K562 (cell line): ENCODE data around the gene VASH1. TPM values are rescaled to one million over a fixed set of nuclear protein-coding genes. Genes with fewer than 3 reads are reported as not detected.

ENCODE experiments used
- ATAC-seq: fragments of 200-7000 bp; cut with Tn5 transposase; 3 replicates; pipeline ENCODE4 v1.9.1; 2020; ENCODE audit warnings: moderate library complexity
- Bru-seq: library from RNA; stranded (reverse); fragments of 400-500 nt; gene quantifications from one replicate; lab custom pipeline; 2021; lab: Mats Ljungman, UMichigan
- BruChase-seq, 2 experiments: library from RNA; stranded (reverse); fragments of 400-500 nt; gene quantifications; one replicate each; lab custom pipeline; 2021; lab: Mats Ljungman, UMichigan
- BruUV-seq: library from RNA; stranded (reverse); fragments of 400-500 nt; replicated peaks from 2 replicates; lab custom pipeline; 2021; lab: Mats Ljungman, UMichigan
- CTCF ChIA-PET: fragments of 300-600 bp; formaldehyde crosslinking; extraction: SDS; loops from one replicate; lab custom pipeline; 2021; ENCODE audit warnings: low intra/inter-chr PET ratio; lab: Yijun Ruan, JAX
- POLR2A ChIA-PET: fragments of 300-600, 350-650 bp; sonication (Branson Sonifier 250); formaldehyde crosslinking; extraction: SDS; loops from one replicate; lab custom pipeline; 2021; ENCODE audit warnings: antibody characterized with exemption, inconsistent platforms; lab: Yijun Ruan, JAX
- DNase-seq, 4 experiments: peaks; one replicate each; pipeline versions ENCODE4 v3.0.0 to v3.0.0-alpha.2; 2011 to 2018; ENCODE audit warnings: low spot score in 3 of 4, mixed read lengths in 3 of 4; ENCODE audit errors: extremely low read depth in 1 of 4
- FAIRE-seq: peaks from 2 replicates; lab custom pipeline; 2011; peaks lifted over from hg19 to GRCh38; lab: Jason Lieb, UNC
- H2AFZ ChIP-seq: 2 replicates; pipeline ENCODE4 v1.6.0; 2011; ENCODE audit warnings: low read depth, low read length, control low read depth, inconsistent platforms
- H3K27ac ChIP-seq: fragments of 200-600 bp; 3 replicates; pipeline ENCODE4 v1.8.0; 2011; ENCODE audit warnings: low read depth, mild to moderate bottlenecking, control low read depth, inconsistent platforms, low read length, moderate library complexity, mixed read lengths; ENCODE audit errors: extremely low read depth
- H3K27me3 ChIP-seq, 2 experiments: fragments of 300-600 bp in 1 of 2; 2 replicates in 1 of 2; 3 replicates in 1 of 2; pipeline versions ENCODE4 v1.6.0 to v1.8.0; 2011; ENCODE audit warnings: inconsistent platforms in 2 of 2, low read length in 2 of 2, mild to moderate bottlenecking in 1 of 2, mixed read lengths in 1 of 2, moderate library complexity in 1 of 2; ENCODE audit not compliant: control insufficient read depth in 2 of 2, insufficient read depth in 2 of 2
- H3K36me3 ChIP-seq: fragments of 300-600 bp; 3 replicates; pipeline ENCODE4 v1.8.0; 2011; ENCODE audit warnings: mild to moderate bottlenecking, low read length, inconsistent platforms; ENCODE audit not compliant: control insufficient read depth, insufficient read depth
- H3K4me1 ChIP-seq, 2 experiments: fragments of 200-600 bp in 1 of 2; replicated peaks in 1 of 2; 2 replicates in 1 of 2; 3 replicates in 1 of 2; pipeline versions ENCODE4 v1.5.1 to v1.8.0; 2011; ENCODE audit warnings: inconsistent platforms in 2 of 2, low read length in 2 of 2, mild to moderate bottlenecking in 1 of 2, mixed read lengths in 1 of 2, moderate library complexity in 1 of 2; ENCODE audit not compliant: control insufficient read depth in 2 of 2, insufficient read depth in 2 of 2
- H3K4me2 ChIP-seq: 2 replicates; pipeline ENCODE4 v1.6.1; 2011; ENCODE audit warnings: low read length, control low read depth, inconsistent platforms, mixed read lengths; ENCODE audit not compliant: insufficient read depth
- H3K4me3 ChIP-seq: fragments of 200-600 bp; sonication (generic), shearing (Covaris generic); 2 replicates; pipeline ENCODE4 v1.5.1; 2016; ENCODE audit warnings: control low read depth, inconsistent platforms
- H3K79me2 ChIP-seq: fragments of 200-600 bp; 3 replicates; pipeline ENCODE4 v1.8.0; 2011; ENCODE audit warnings: low read length, inconsistent platforms; ENCODE audit not compliant: control insufficient read depth, insufficient read depth
- H3K9ac ChIP-seq, 2 experiments: 2 replicates each; pipeline versions ENCODE4 v1.6.0 to v1.6.1; 2011; ENCODE audit warnings: low read depth in 2 of 2, low read length in 2 of 2, control low read depth in 1 of 2, inconsistent platforms in 1 of 2, mild to moderate bottlenecking in 1 of 2, mixed read lengths in 1 of 2; ENCODE audit not compliant: insufficient read depth in 1 of 2
- H3K9me1 ChIP-seq: one replicate; pipeline ENCODE4 v1.6.0; 2011; ENCODE audit warnings: inconsistent platforms, mild to moderate bottlenecking, low read length, moderate library complexity; ENCODE audit not compliant: control insufficient read depth, insufficient read depth
- H3K9me3 ChIP-seq: replicated peaks from 2 replicates; pipeline ENCODE4 v1.5.1; 2011; ENCODE audit warnings: low read depth, low read length, inconsistent platforms; ENCODE audit not compliant: control insufficient read depth, insufficient read depth
- H4K20me1 ChIP-seq: replicated peaks from 2 replicates; pipeline ENCODE4 v1.6.1; 2011; ENCODE audit warnings: low read length, inconsistent platforms, mixed read lengths; ENCODE audit not compliant: control insufficient read depth, insufficient read depth
- MCM5 ChIP-seq: fragments of 450-650 bp; IDR thresholded peaks from 2 replicates; pipeline ENCODE4 v1.6.1; 2016; ENCODE audit warnings: low read depth
- MECOM ChIP-seq: fragments of 250-450 bp; sonication (Bioruptor Pico); IDR thresholded peaks from 2 replicates; pipeline ENCODE4 v1.8.0; 2022; ENCODE audit warnings: inconsistent platforms
- MEIS2 ChIP-seq: fragments of 450-650 bp; IDR thresholded peaks from 2 replicates; pipeline ENCODE4 v1.6.1; 2014; ENCODE audit warnings: mild to moderate bottlenecking; ENCODE audit not compliant: partially characterized antibody
- NFIC ChIP-seq: fragments of 450-650 bp; IDR thresholded peaks from 2 replicates; pipeline ENCODE4 v1.6.1; 2017; ENCODE audit warnings: mild to moderate bottlenecking, inconsistent platforms
- NRF1 ChIP-seq, 2 experiments: fragments of 450-650 bp; IDR thresholded peaks in 1 of 2; conservative IDR thresholded peaks in 1 of 2; 2 replicates each; pipeline ENCODE4 v1.6.1; 2014; ENCODE audit warnings: mild to moderate bottlenecking in 2 of 2
- TCFL5 ChIP-seq: fragments of 250-450 bp; sonication (Bioruptor Pico); conservative IDR thresholded peaks from 2 replicates; pipeline ENCODE4 v1.6.1; 2021; ENCODE audit warnings: mild to moderate bottlenecking, moderate library complexity, matching md5 sums
- UBTF ChIP-seq, 2 experiments: IDR thresholded peaks; 2 replicates each; pipeline ENCODE4 v1.6.1; 2012; ENCODE audit warnings: improper control_type of control experiment in 2 of 2, low read depth in 2 of 2, low read length in 2 of 2, borderline replicate concordance in 1 of 2
- ZNF121 ChIP-seq: sonication (generic); formaldehyde crosslinking; conservative IDR thresholded peaks from 2 replicates; pipeline ENCODE4 v1.8.0; 2022; ENCODE audit warnings: missing genetic modification reagents
- WGBS: fragments of 100-300 bp; shearing (Covaris generic); methylation state at CpG from one replicate; pipeline ENCODE4 v1.1.6; 2016; ENCODE audit warnings: low coverage, mixed read lengths; ENCODE audit not compliant: insufficient coverage; ENCODE audit errors: missing lambda C conversion rate; 5-methylcytosine and 5-hydroxymethylcytosine counted together
- in situ Hi-C: fragments of 300-500 bp; cut with MboI; formaldehyde crosslinking; loops from 4 replicates; pipeline ENCODE4 v1.15.0; 2018; ENCODE audit warnings: inconsistent platforms, mixed read lengths
- intact Hi-C: fragments of 100-400 bp; cut with micrococcal nuclease; formaldehyde crosslinking; loops from 2 replicates; pipeline ENCODE4 v1.14.2; 2022
- long read RNA-seq, 3 experiments: library from polyadenylated mRNA in 2 of 3; library from RNA in 1 of 3; unstranded in 2 of 3; stranded (forward) in 1 of 3; transcript quantifications; one replicate each; pipeline ENCODE4 v2.0.0, GENCODE V29; 2019 to 2022
- polyA minus RNA-seq, 3 experiments: library from RNA; depleted of rRNA, polyadenylated mRNA; stranded (reverse); fragments of >200 nt; gene quantifications; 2 replicates each; pipeline ENCODE4 v1.2.3, GENCODE V29; 2011
- polyA plus RNA-seq, 8 experiments: library from polyadenylated mRNA; depleted of rRNA in 4 of 8; stranded (reverse) in 5 of 8; unstranded in 3 of 8; fragments of >200 nt; fragmentation: Nextera tagmentation in 2 of 8; fragmentation: Illumina TruSeq in 1 of 8; extraction: Ambion mirVana in 2 of 8; extraction: Trizol in 1 of 8; gene quantifications; 2 replicates each; pipeline versions ENCODE4 v1.2.1 to v1.2.3, GENCODE V29; 2011 to 2014; ENCODE audit warnings: inconsistent platforms in 1 of 8, missing spikeins in 1 of 8
- total RNA-seq, 7 experiments: library from RNA; depleted of rRNA in 6 of 7; stranded (reverse); fragments of >200 nt in 6 of 7; fragmentation: Illumina TruSeq in 2 of 7; extraction: Trizol in 2 of 7; gene quantifications; 2 replicates each; pipeline versions ENCODE4 v1.2.1 to v1.2.3, GENCODE V29; 2011 to 2021; ENCODE audit warnings: low replicate concordance in 1 of 7

The VASH1 gene
- total RNA-seq (2011; cell fraction: chromatin; rRNA removed; ENCODE audit: low replicate concordance): 0.30 and 0.46 TPM in 2 replicates
- total RNA-seq (2011; cell fraction: nucleolus; rRNA removed): 0.67 TPM in 1 of 2 replicates, not detected in the other
- total RNA-seq (2011; cell fraction: nucleoplasm; rRNA removed): 0.07 and 0.15 TPM in 2 replicates
- total RNA-seq (2014; rRNA removed) (0.05 and 0.16 TPM in 2 replicates), total RNA-seq (2014; rRNA removed; fragmentation: Illumina TruSeq; extraction: Trizol) (0.11 and 0.22 TPM in 2 replicates), total RNA-seq (2015; rRNA removed; fragmentation: Illumina TruSeq; extraction: Trizol) (0.11 and 0.25 TPM in 2 replicates), total RNA-seq (2021) (0.16 and 0.27 TPM in 2 replicates), polyA plus RNA-seq (2011; rRNA removed) (0.15 and 0.43 TPM in 2 replicates), polyA plus RNA-seq (2014; fragmentation: Illumina TruSeq; extraction: Trizol) (0.03 and 0.11 TPM in 2 replicates), polyA plus RNA-seq (2014; fragmentation: Nextera tagmentation; extraction: Ambion mirVana) (under 1 TPM in 1 of 2 experiments, not detected in 1; 0.01 TPM), polyA plus RNA-seq (2014; rRNA removed) (0.16 and 0.49 TPM in 2 replicates), polyA minus RNA-seq (2011; rRNA and poly(A)+ RNA removed) (0.24 and 0.46 TPM in 2 replicates), Bru-seq, nascent RNA (percentile 9 among the genes with signal in this experiment), BruChase-seq, experiment 1, labeled RNA remaining after a 2-hour chase (percentile 8 among the genes with signal in this experiment), BruChase-seq, experiment 2, labeled RNA remaining after a 6-hour chase (percentile 15 among the genes with signal in this experiment)
- polyA plus RNA-seq (2011; cell fraction: cytosol; rRNA removed): 0.18 and 0.55 TPM in 2 replicates
- 0.74 and 1.3 TPM in 2 replicates for polyA plus RNA-seq (2011; cell fraction: nucleus; rRNA removed)
- polyA plus RNA-seq (2012): 0.46 and 0.48 TPM in 2 replicates
- 0.73 and 0.76 TPM in 2 replicates for polyA minus RNA-seq (2011; cell fraction: cytosol; rRNA and poly(A)+ RNA removed)
- polyA minus RNA-seq (2011; cell fraction: nucleus; rRNA and poly(A)+ RNA removed): 0.33 and 0.40 TPM in 2 replicates
- long read RNA-seq, experiment 1, partial matches to known transcripts: 1 of 1 reads
- long read RNA-seq, experiment 1, other reads (novel, unspliced or antisense): 0 of 1 reads
- long read RNA-seq, experiment 2, partial matches to known transcripts: 0 of 2 reads
- long read RNA-seq, experiment 2, other reads (novel, unspliced or antisense): 2 of 2 reads
- long read RNA-seq, experiment 3: 0 reads

- Histone ChIP-seq H3K4me2 (no peak within 1 kb of the TSS; the same call in 1 of the 2 replicates), H3K79me2 (no peaks in the 10 kb centered on the region), H3K9ac (peak within 1 kb of the TSS in 1 of 2 experiments; percentile 74; a peak in 2 of 4 replicates), H2AFZ (peak within 1 kb of the TSS; percentile 58; the same call in 1 of the 2 replicates), H3K4me3 (peak within 1 kb of the TSS; percentile 38), H3K9me3 (no peaks in the 10 kb centered on the region), H4K20me1 (no peaks in the 10 kb centered on the region), H3K27me3 (peaks cover 0 to 31% of the 10 kb centered on the region in 2 experiments; a peak in 2 of 5 replicates), H3K4me1 (peaks cover 0 to 22% of the 10 kb centered on the region in 2 experiments; a peak in 2 of 5 replicates), H3K36me3 (no peaks in the 10 kb centered on the region), H3K9me1 (no peaks in the 10 kb centered on the region), H3K27ac (no peak within 1 kb of the TSS)
- BruUV-seq: no TSS peak
- in situ Hi-C loops (no loop called here), intact Hi-C loops (no loop called here)
- ATAC-seq (peak; percentile 88), FAIRE-seq (no peak), DNase-seq (peak; percentile 31 to 59 (median 54))
- ChIA-PET POLR2A (interaction anchor here (0.6 kb wide), 1 partner anchor 20 kb away, joined by 3 read pairs; no protein-coding TSS in a partner anchor), CTCF (no interaction called here)
- 14% methylated on average over 23 of the region's 96 CpGs for WGBS
- TF ChIP-seq MECOM (CRISPR knock-in tag) (no peak), MCM5 (no peak), MEIS2 (peak; percentile 24), NFIC (no peak), NRF1 (conservative IDR thresholded peaks at IDR 0.05 in 1 of 2, IDR thresholded peaks at IDR 0.05 in 1 of 2) (peak; percentile 91 to 92), ZNF121 (no peak), TCFL5 (no peak), UBTF (IDR thresholded peaks at IDR 0.05; ENCODE audit: borderline replicate concordance in 1 of 2, low read depth in 2 of 2, low read length in 2 of 2) (peak; percentile 38 to 66; a peak in 1 of 4 replicates)
Observed at GRCh38 chr14:76761136-76761959, at the start of gene VASH1. TSS of gene VASH1 (plus strand) at chr14:76761468. CDS start at chr14:76762822, 1,354 bp downstream.
